ENCODE data around the gene MAN1C1.

The MAN1C1 gene

GRCh38 chr1:25700144-25700523 is 83.5 kb downstream of the MAN1C1 start:
- peak; percentile 66 for DNase-seq

DNA sequence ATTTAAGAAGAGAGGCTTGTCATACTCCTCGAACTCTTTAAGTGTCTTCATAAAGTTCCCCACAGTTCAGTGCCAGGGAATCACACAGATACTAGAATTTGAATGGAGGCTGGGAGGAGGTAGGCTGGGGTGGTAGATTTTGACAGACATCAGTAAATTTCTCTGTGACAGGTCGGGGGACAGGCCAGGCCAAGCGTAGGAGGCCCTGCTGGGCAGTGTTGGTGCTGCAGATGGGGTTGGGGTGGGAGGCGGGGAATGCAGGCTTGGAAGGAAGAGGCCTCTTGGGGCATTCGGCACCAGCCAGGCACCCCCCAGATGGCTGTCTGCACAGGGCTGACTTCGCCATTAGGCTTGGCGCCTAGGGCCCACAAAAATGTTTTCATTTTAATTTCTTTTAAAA is 84.0 kb downstream of the MAN1C1 start:
- no peak for DNase-seq

DNA sequence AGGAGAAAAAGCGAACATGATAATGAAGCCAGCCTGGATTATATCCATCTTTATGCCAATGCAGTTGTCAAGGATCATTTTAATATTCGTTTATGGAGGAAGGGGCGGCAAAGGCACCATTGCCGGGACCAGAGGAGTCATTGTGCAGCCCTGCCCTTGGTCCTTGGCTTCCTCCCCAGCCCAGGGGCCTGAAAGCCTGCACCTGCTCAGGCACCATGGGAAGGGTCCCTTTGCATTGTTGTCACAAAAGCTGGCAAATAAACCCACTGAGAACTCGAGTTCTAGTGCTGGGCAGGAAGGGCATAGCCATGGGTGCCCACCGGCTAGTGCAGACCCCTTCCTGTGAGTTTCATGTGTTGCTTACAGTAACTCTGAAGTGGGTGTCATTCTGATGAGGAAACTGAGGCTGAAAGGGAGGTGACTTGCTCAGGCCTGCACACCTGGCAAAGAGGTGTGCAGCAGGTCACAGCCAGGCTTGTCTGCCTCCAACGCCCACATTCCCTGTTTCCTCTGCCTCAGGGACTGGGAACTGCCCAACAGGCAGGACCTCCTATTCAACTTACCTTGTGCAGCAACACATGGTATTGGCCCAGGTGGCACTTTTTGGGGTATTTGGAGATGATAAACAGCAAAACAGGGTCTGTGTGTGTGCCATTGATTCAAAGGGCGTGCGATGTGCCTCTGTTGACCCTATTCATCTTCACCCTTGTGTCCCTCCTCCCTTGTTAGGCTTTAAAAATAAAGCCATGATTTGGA is 84.6 kb downstream of the MAN1C1 start:
- DNase-seq = no peak

- DNase-seq = no peak
Measured at GRCh38 chr1:25702101-25702775, 85.6 kb downstream of the MAN1C1 start.

DNA sequence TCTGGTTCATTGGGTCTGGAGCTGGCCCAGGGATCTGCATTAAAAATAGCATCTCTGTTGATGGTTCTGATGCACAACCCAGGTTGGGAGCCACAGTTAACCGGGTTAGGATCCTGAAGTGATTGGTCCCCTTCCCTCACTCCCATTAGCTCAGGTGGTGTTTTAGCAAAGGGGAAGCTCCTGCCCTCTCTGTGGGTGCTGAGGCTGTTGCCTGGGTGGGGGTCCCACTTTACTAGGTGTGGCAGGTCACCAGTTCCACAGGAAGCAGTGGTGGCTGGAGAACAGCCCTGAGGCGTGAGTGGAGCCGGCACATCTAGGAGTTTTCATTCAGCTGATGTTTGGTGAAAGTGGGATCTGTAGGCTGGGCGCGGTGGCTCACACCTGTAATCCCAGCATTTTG is 86.5 kb downstream of the MAN1C1 start:
- DNase-seq = no peak

- no peak for DNase-seq
Measured at GRCh38 chr1:25703671-25704266, 87.2 kb downstream of the MAN1C1 start.

DNA sequence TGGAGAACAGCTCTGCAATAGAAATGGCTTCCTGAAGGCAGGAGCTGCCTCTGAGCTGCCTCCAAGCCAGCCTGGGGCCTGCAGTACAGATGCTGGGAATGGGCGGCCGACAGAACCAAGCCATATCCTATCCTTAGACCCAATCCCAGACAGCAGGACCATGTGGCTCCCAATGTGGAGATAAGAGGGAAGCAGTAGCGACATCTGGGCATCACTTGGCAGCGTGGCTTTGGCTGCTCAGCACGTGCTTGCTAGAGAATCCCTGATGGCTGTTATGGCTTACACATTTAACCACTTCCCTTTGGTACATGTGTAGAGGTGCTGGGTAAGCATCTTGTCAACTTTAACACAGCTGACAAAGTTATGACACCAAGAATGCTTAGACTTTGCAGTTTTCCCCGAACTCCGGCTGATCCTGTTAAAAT is 87.7 kb downstream of the MAN1C1 start:
- no peak for DNase-seq

- DNase-seq = no peak
Measured at GRCh38 chr1:25705699-25706098, 89.1 kb downstream of the MAN1C1 start.

- no peak for DNase-seq
Measured at GRCh38 chr1:25706146-25707089, 89.8 kb downstream of the MAN1C1 start.

DNA sequence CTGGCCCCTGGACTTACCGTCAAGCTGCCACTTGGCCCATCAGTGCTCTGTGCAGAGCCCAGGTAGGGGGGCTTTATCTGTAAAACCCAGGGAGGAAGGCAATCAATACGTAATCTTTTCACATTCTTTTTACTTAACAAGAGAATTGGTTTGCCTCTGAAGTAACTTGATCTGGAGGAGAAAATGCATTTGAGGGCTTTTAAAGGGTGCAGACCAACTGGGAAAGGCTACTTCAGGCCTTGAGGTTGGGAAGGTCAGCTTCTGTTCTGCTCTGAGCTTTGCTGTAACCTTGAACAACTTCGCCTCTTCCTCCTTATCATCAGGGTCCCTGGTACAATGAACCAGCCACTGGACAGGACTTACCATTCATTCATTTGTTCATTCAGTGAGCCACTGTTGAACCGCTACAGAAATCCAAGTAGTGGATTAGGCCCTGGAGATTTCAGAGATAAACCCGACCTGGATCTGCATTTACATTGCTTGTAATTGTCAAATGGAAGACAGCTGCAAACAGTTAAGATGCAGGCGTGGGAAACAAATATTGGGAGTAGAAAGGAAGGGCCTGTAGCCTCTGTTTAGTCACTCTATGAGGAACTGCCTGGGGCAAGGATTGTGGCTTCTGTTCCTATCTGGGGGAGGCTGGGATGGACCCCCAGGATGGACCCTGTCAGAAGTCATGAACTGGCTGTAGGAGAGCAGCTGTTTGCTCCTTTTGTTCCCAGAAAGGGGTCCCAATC is 90.9 kb downstream of the MAN1C1 start:
- no peak for DNase-seq

DNA sequence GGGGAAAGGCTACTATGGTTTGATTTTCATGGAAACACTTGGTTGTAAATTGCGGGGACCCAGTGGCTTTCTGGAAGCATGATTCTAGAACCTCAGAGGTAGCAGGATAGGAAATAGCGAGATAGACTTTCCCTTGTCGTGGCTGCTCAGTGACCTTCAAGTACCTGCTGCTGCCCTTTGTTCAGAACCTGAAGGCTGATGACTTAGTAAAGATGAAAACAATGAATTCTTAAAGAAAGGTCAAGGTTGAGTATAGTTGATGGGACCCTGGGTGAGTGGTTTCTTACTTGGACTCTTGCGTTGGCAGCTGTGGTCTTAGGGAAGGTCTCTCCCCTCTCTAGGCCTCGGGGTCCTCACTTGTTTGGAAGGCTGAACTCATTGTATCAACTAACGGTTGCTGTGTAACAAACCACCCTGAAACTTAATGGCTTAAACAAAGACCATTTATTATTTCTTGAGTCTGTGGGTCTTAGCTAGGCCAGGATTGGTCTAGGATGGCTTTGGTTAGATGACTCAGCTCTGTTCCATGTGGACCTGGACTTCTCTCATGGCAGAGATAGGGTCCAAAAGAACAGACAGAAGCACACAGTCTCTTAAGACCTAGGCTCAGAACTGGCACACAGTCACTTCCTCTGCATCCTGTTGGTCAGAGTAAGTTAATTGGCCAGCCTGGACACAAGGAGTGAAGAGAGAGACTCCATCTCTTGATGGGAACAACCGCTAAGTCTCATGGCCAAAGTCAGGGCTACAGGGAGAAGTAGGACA is 94.2 kb downstream of the MAN1C1 start:
- no peak for DNase-seq

DNA sequence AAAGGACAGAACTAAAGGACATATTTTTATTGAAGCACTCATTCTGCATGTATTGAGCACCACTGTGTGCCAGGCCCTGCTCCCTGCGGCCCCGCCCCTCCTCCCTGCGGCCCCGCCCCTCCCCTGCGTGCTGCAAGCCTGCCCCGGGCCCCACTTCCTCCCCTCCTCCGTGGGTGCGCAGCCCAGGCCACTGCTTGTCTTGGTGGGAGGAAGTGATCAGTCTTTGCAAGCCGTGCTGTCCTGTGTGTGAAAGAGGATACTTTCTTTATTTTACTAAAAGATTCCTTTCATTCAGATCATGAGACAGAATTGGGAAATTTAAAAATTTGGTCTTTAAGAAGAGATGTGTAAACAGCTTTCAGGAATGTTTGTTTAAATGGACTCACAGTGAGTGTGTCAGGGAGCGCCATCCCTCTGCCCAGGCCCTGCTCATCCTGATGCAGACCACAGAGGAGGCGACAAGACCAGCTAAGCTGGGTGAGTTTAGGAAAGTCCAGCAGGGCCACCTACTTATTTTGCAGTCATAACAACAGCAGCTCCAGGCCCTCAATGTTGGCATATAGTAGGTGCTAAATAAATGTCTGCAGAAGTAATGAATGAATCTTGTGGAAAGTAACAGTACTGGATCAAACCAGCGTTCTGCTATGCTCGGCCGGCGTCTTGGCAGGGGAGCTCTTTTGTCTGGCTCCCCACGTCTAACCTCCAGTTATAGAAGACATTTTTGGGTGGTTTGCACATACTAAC is 95.1 kb downstream of the MAN1C1 start:
- DNase-seq = no peak

DNA sequence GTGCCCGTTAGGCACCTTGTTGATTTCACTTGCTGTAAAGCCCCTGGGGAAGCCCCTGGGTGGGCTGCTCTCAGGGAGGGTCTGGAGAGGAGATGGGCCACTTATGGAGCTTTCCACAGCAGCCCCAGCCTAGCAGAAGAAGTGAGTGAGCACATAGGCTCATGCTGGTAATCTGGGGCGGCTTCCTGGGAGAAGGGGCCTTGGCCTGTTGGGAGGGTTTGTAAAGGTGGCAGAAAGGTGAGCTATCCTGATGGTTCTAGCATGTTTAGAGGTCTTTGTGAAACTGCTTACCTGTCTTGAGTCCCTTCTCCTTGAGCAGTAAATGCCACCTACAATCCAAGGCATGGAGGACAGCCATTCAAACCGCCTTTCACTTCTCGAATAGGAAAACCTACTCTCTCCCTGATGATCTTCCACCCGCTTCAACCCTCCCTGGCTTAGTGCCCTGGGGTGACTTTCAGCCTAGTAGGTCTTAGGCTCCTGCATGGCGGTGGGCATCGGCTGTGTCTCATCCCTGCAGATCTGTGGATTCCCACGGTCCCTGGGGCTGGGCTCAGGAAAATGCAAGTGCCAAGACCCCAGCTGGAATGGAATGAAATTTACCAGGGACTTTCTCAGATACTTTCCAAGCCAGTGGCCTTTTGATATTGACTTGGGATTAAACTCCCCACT is 95.8 kb downstream of the MAN1C1 start:
- DNase-seq = no peak

GRCh38 chr1:25713961-25714360 is 97.4 kb downstream of the MAN1C1 start:
- no peak for DNase-seq

DNA sequence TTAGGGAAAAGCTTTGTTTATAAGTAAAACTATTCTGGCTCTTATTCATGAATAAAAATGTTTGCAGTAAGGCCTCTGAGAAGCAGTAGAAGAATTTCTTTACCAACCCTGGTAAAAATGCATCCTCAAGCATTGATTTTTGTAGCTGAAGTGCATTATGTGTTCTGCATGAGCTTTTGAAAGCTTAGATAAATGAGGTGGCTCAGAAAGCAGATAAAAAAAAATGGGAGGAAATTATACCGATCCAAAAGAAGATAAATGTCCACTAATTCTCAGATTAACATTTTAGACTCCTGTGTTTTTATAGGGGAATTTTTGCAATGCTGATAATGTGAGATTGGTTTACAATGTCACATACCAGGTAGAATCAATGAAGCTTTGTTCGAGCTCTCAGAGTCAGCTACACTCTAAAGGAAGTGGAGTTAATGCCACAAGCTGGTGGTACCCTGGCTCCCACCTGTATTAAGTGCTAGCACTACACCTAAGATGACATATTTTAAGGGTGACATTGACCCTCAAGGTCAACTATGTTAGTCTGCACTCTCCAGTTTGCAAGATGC is 97.9 kb downstream of the MAN1C1 start:
- DNase-seq = no peak

DNA sequence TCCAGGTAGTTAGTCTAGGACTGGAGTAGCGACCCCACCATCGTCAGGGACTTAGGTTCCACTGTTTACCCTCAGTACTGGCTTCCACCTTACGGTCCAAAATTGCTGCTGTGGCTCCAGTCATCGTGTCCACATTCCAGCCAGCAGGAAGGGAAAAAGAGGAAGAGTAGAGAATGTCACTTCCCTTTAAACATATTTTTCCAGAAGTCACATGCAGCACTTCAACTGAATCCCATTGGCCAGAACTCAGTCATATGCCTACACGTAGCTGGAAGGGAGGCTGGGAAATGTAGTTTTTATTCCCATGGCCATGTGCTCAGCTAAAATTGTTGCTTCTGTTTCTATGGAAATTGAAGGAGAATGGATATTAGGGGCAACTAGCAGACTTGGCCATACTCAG is 99.3 kb downstream of the MAN1C1 start:
- DNase-seq = no peak

DNA sequence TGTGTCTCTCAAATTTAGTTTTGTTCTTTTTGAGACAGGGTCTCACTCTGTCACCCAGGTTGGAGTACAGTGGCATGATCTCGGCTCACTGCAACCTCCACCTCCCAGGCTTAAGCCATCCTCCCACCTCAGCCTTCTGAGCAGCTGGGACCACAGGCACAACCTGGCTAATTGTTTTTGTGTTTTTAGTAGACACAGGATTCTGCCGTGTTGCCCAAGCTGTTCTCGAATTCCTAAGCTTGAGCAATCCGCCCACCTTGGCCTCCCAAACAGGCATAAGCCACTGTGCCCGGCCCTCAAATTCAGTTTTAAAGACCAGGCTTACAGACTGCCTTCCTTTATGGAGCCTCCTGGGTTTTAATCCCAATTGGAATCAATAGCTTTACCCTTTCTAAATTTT is 99.7 kb downstream of the MAN1C1 start:
- no peak for DNase-seq

DNA sequence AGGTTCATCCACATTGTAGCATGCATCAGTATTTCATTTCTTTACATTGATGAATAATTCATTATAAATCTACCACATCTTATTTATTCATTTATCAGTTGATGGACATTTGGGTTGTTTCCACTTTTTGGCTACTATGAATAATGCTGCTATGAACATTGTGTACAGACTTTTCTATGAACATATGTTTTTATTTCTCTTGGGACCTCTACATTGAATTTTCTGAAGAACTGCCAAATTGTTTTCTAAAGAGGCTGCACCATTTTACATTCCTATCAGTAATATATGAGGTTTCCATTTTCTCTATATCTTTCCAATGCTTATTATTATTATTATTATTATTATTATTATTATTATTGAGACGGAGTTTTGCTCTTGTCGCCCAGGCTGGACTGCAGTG is 102.1 kb downstream of the MAN1C1 start:
- no peak for DNase-seq

- DNase-seq = no peak
Measured at GRCh38 chr1:25720624-25721023, 104.0 kb downstream of the MAN1C1 start.

Measured in NCI-H1092 treated with DMSO at 0.1 percent for 48 hours (cell line).